Endothelial cell of umbilical vein (primary cell): ENCODE measurements around the gene DIDO1. TPM values are rescaled to one million over a fixed set of nuclear protein-coding genes. Genes with fewer than 3 reads are reported as not detected.
A peak's percentile ranks its signal among the peaks of the same experiment; 100 is the strongest.

Experiments used
- BruUV-seq: library from RNA; stranded (reverse); fragments of 400-500 nt; replicated peaks from 2 replicates; lab custom pipeline; 2021; lab: Mats Ljungman, UMichigan
- CTCF ChIA-PET: fragments of 300-600, 350-600 bp; sonication (Branson Sonifier 250); formaldehyde crosslinking; loops from one replicate; lab custom pipeline; 2021; ENCODE audit warnings: antibody characterized with exemption, inconsistent platforms; lab: Charles Lee
- POLR2A ChIA-PET: fragments of 300-600, 350-600 bp; sonication (Branson Sonifier 250); formaldehyde crosslinking; loops from one replicate; lab custom pipeline; 2021; ENCODE audit warnings: antibody characterized with exemption, inconsistent platforms; lab: Charles Lee
- DNase-seq: peaks from one replicate; pipeline ENCODE4 v3.0.0-alpha.2; 2011; ENCODE audit warnings: low read depth, low spot score
- FAIRE-seq: peaks from 2 replicates; lab custom pipeline; 2011; peaks lifted over from hg19 to GRCh38; lab: Jason Lieb, UNC
- H2AFZ ChIP-seq: 2 replicates; pipeline ENCODE4 v1.6.0; 2012; ENCODE audit warnings: low read depth, low read length, control low read depth, inconsistent platforms
- H3K27ac ChIP-seq: 2 replicates; pipeline ENCODE4 v1.5.1; 2011; ENCODE audit warnings: low read depth, mild to moderate bottlenecking, control low read depth, low read length, moderate library complexity; ENCODE audit not compliant: insufficient read depth
- H3K27me3 ChIP-seq, 2 experiments: 2 replicates each; pipeline versions ENCODE4 v1.6.0 to v1.6.1; 2011; ENCODE audit warnings: low read length in 2 of 2, mixed read lengths in 1 of 2; ENCODE audit not compliant: control insufficient read depth in 2 of 2, insufficient read depth in 2 of 2
- H3K36me3 ChIP-seq, 2 experiments: 2 replicates in 1 of 2; 3 replicates in 1 of 2; pipeline ENCODE4 v1.5.1; 2011; ENCODE audit warnings: low read length in 2 of 2, mild to moderate bottlenecking in 1 of 2, moderate library complexity in 1 of 2; ENCODE audit not compliant: control insufficient read depth in 2 of 2, insufficient read depth in 2 of 2; ENCODE audit errors: extremely low read depth in 1 of 2
- H3K4me1 ChIP-seq: 3 replicates; pipeline ENCODE4 v1.5.1; 2011; ENCODE audit warnings: mild to moderate bottlenecking, low read length; ENCODE audit not compliant: control insufficient read depth, insufficient read depth; ENCODE audit errors: extremely low read depth
- H3K4me2 ChIP-seq: 2 replicates; pipeline ENCODE4 v1.6.1; 2011; ENCODE audit warnings: low read length, control low read depth, mixed read lengths; ENCODE audit not compliant: insufficient read depth
- H3K4me3 ChIP-seq, 3 experiments: fragments of 200-600 bp in 1 of 3; sonication (generic), shearing (Covaris generic) in 1 of 3; replicated peaks in 1 of 3; 2 replicates each; pipeline ENCODE4 v1.5.1; 2011 to 2016; ENCODE audit warnings: control low read depth in 3 of 3, low read length in 3 of 3, mild to moderate bottlenecking in 2 of 3, inconsistent platforms in 1 of 3, low read depth in 1 of 3, moderate library complexity in 1 of 3; ENCODE audit not compliant: insufficient read depth in 1 of 3
- H3K79me2 ChIP-seq: 2 replicates; pipeline ENCODE4 v1.6.0; 2012; ENCODE audit warnings: low read length, inconsistent platforms; ENCODE audit not compliant: control insufficient read depth, insufficient read depth
- H3K9ac ChIP-seq: replicated peaks from 2 replicates; pipeline ENCODE3; 2011; ENCODE audit warnings: low read length, control low read depth; ENCODE audit not compliant: insufficient read depth; ENCODE audit errors: extremely low read depth
- H3K9me1 ChIP-seq: replicated peaks from 3 replicates; pipeline ENCODE4 v1.6.0; 2011; ENCODE audit warnings: mild to moderate bottlenecking, low read length; ENCODE audit not compliant: control insufficient read depth, insufficient read depth; ENCODE audit errors: extremely low read depth
- H3K9me3 ChIP-seq: replicated peaks from 2 replicates; pipeline ENCODE4 v1.5.1; 2012; ENCODE audit warnings: low read length, inconsistent platforms; ENCODE audit not compliant: control insufficient read depth, insufficient read depth
- H4K20me1 ChIP-seq: replicated peaks from 2 replicates; pipeline ENCODE3; 2011; ENCODE audit warnings: mild to moderate bottlenecking, low read length; ENCODE audit not compliant: control insufficient read depth, insufficient read depth; ENCODE audit errors: extremely low read depth
- FOS ChIP-seq: IDR thresholded peaks from 2 replicates; pipeline ENCODE4 v1.6.1; 2011; ENCODE audit warnings: mild to moderate bottlenecking, low read length, moderate library complexity, borderline replicate concordance; ENCODE audit not compliant: insufficient read depth
- GATA2 ChIP-seq: IDR thresholded peaks from 2 replicates; pipeline ENCODE4 v1.7.0; 2011; ENCODE audit warnings: low read depth, mild to moderate bottlenecking, moderate library complexity, mixed read lengths, low read length; ENCODE audit not compliant: insufficient read length, insufficient read depth
- POLR2A ChIP-seq: IDR thresholded peaks from 2 replicates; pipeline ENCODE4 v1.6.1; 2012; ENCODE audit warnings: low read depth, mild to moderate bottlenecking, control low read depth, low read length
- dilution Hi-C: fragments of 300-500 bp; cut with MboI; formaldehyde crosslinking; loops from one replicate; pipeline ENCODE4 v1.15.0; 2019; ENCODE audit warnings: low sequenced_read_pairs; ENCODE audit not compliant: extremely low pct_ligation_motif_present
- intact Hi-C: fragments of 100-400 bp; cut with micrococcal nuclease; formaldehyde crosslinking; loops from one replicate; pipeline ENCODE4 v1.10.0; 2022
- polyA plus RNA-seq, 4 experiments: library from polyadenylated mRNA; depleted of rRNA in 3 of 4; stranded (reverse) in 3 of 4; unstranded in 1 of 4; fragments of >200 nt; gene quantifications; 2 replicates each; pipeline versions ENCODE4 v1.2.1 to v1.2.3, GENCODE V29; 2011 to 2012; ENCODE audit warnings: missing spikeins in 1 of 4
- total RNA-seq: library from RNA; stranded (reverse); gene quantifications from 2 replicates; pipeline ENCODE4 v1.2.3, GENCODE V29; 2021
- TF ChIP-seq, protein P1 (sequence below): IDR thresholded peaks from 2 replicates; pipeline ENCODE4 v1.6.1; 2011; ENCODE audit not compliant: insufficient read depth, insufficient read length
- TF ChIP-seq, protein P2 (sequence below), 2 donors: IDR thresholded peaks; 1 replicate in 1 of 2; 2 replicates in 1 of 2; pipeline ENCODE4 v1.5.1; 2011; ENCODE audit warnings: low read length in 2 of 2, mild to moderate bottlenecking in 2 of 2, moderate library complexity in 2 of 2, control low read depth in 1 of 2, inconsistent platforms in 1 of 2, low read depth in 1 of 2; ENCODE audit not compliant: insufficient read depth in 1 of 2; ENCODE audit errors: extremely low read depth in 1 of 2

DIDO1 gene
- total and polyA plus RNA-seq, 2 donors (not counting 3 experiments of a cell fraction or from before 2014, with no cell fraction given): 22.1 to 51.2 TPM

- H3K36me3 ChIP-seq: peaks cover 2 to 8% of the 10 kb centered on the region in 2 experiments
- peak overlapping the region; percentile 98 for H3K4me2 ChIP-seq
- FAIRE-seq: no peak
- no peak for TF ChIP-seq POLR2A
- TF ChIP-seq GATA2: no peak
- TF ChIP-seq FOS: no peak
- TF ChIP-seq, protein P1, sequence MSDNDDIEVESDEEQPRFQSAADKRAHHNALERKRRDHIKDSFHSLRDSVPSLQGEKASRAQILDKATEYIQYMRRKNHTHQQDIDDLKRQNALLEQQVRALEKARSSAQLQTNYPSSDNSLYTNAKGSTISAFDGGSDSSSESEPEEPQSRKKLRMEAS: no peak
- TF ChIP-seq, protein P2, sequence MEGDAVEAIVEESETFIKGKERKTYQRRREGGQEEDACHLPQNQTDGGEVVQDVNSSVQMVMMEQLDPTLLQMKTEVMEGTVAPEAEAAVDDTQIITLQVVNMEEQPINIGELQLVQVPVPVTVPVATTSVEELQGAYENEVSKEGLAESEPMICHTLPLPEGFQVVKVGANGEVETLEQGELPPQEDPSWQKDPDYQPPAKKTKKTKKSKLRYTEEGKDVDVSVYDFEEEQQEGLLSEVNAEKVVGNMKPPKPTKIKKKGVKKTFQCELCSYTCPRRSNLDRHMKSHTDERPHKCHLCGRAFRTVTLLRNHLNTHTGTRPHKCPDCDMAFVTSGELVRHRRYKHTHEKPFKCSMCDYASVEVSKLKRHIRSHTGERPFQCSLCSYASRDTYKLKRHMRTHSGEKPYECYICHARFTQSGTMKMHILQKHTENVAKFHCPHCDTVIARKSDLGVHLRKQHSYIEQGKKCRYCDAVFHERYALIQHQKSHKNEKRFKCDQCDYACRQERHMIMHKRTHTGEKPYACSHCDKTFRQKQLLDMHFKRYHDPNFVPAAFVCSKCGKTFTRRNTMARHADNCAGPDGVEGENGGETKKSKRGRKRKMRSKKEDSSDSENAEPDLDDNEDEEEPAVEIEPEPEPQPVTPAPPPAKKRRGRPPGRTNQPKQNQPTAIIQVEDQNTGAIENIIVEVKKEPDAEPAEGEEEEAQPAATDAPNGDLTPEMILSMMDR (IDR thresholded peaks at IDR 0.05; ENCODE audit: extremely low read depth in 1 of 2, insufficient read depth in 1 of 2, low read depth in 1 of 2, low read length in 2 of 2): no peak
- dilution Hi-C loops (no loop called here), intact Hi-C loops (no loop called here)
- ChIA-PET CTCF (interaction anchor here (1.3 to 2.2 kb wide), 2 partner anchors 16 to 18 kb away, joined by 3 to 9 read pairs; no protein-coding TSS in a partner anchor), POLR2A (no interaction called here)
- H4K20me1 ChIP-seq: no peaks in the 10 kb centered on the region
- H3K79me2 ChIP-seq: peaks cover 90% of the 10 kb centered on the region
- H3K4me3 ChIP-seq: peak overlapping the region in 1 of 3 experiments; percentile 99
- H3K4me1 ChIP-seq: peaks cover 6% of the 10 kb centered on the region
- no TSS peak for BruUV-seq
- H3K27ac ChIP-seq: no peak overlapping the region
- no peaks in the 10 kb centered on the region for H3K9me3 ChIP-seq
- no peak overlapping the region for H3K9ac ChIP-seq
- H2AFZ ChIP-seq: no peak overlapping the region
- H3K9me1 ChIP-seq: no peaks in the 10 kb centered on the region
- no peaks in the 10 kb centered on the region for H3K27me3 ChIP-seq
- DNase-seq: no peak
Observed at GRCh38 chr20:62935968-62936585, 9.8 kb upstream of the DIDO1 start.
